Stimulated activated naive CD4-positive, alpha-beta T cell treated with Interleukin-2 at 50 U/mL for 16 hours (primary cell): ENCODE measurements around the gene CHST11.
A peak's percentile ranks its signal among the peaks of the same experiment; 100 is the strongest.

Experiments
- DNase-seq: peaks from one replicate; lab custom pipeline; 2025; lab: John Stamatoyannopoulos, UW

Gene CHST11

DNA sequence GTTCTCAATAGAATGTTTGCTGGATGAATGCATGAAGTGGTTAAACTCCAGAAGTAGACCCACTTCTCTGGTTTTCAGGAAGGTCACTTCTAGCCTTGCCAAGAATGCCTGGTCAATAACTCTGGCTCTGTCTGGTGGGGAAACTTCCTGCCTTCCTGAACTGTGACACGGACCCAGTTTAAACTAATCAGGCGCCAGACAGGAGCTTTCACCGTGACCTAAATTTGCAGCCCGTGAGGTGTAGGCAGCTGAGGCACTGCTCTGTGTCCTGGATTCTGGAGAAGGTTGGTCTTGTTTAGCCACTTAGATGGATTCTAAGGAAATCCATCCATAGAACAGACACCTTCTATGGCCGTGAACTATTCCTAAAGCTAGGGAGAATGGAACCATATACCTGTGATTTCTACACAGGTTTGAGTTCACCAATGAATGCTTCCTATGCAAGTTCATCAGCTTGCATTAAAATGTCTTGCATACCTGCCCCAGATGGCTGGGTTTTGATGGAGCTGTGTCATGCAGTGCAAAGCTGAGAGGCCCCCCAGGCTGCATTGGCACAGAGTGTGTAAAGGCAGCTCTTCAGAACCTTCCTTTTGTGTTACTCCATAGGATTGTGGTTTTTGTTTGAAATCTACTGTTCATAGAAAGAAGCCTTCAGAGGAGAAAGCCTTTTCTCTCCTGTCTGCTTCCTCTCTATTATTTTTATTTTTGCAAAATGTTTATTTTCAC lies 4.4 kb downstream of the CHST11 start:
- no peak for DNase-seq

DNA sequence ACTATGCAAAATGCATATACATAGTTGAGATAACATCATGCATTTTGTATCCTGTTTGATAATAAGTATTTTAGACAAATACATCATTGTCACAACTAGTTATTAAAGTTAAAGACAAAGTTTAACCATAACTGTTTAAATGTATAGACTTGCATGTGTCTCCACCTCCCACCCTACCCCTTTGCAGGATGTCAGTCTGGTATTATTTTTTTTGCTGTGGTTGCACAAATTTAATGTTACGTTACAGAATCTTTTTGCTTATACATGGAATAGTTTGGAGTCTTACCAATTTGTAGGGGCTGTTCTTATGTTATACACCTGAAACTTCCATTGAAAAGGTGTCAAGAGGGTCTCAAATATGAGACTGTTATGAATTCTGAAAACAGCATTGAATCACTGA lies 5.6 kb downstream of the CHST11 start:
- no peak for DNase-seq

DNA sequence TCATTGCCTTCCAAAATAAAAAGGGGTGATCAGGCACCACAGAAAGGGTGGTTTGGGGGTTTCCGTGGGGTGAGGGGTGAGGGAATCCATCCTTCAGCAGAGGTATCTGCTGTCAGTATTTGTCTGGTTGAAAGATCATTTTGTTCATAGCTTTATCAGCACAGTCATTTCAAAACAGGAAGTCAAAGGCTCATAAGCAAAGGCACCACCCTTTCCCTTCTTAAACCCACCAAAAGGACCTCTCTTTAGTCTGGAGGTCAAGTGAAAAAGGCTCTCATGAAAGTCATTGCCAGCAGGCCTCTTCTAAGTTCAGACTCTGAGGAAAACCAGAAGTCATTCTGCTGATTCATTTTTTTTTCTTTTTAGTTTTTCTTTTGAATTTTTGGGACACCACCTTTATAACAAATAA lies 6.2 kb downstream of the CHST11 start:
- peak; percentile 33 for DNase-seq

DNA sequence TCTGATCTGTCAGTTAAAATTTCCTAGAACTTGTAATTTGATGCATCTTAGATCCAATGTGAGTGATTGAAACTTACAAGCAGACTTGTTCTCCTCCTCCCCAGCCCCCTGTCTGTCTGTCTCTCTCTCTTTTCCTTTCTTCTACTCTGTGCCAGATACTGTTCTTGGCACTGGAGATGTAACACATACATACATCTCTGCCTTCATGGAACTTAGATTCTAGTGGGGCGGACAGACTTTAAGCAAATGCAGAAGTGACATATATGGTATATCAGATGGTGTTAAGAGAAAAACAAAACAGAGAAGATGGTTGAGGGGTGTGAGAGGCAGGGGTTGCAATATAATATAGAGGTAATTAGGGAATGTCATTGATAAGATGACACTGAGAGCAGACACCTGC lies 6.6 kb downstream of the CHST11 start:
- DNase-seq = no peak

GRCh38 chr12:104464899-104465298 lies 8.2 kb downstream of the CHST11 start:
- no peak for DNase-seq

GRCh38 chr12:104466709-104467345 lies 10.1 kb downstream of the CHST11 start:
- no peak for DNase-seq

DNA sequence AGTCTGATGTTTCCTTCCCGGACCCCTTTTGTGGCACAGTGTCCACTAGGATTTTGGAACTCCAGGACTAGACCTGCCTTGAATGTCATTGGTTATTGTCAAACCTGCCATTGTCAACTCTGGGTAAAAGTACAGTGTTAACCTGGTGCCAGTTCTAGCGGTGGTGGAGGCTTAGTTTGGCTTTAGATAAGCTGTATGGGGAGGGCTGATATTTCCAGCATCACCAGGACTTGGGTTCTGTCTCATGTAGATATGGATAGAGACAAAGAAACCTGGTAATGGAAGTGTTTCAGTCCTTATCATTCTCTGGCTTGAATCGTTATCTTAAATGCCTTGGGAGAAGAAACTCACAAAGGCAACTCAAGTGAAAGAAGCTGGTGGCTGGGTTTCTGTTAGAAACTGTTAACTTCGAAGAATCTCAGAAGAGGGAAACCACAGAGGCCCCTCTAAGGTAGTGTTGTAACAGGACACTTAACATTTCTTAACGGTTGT lies 10.6 kb downstream of the CHST11 start:
- no peak for DNase-seq

- no peak for DNase-seq
Observed at GRCh38 chr12:104468371-104468770, 11.6 kb downstream of the CHST11 start.

- no peak for DNase-seq
Observed at GRCh38 chr12:104469066-104469465, 12.3 kb downstream of the CHST11 start.

DNA sequence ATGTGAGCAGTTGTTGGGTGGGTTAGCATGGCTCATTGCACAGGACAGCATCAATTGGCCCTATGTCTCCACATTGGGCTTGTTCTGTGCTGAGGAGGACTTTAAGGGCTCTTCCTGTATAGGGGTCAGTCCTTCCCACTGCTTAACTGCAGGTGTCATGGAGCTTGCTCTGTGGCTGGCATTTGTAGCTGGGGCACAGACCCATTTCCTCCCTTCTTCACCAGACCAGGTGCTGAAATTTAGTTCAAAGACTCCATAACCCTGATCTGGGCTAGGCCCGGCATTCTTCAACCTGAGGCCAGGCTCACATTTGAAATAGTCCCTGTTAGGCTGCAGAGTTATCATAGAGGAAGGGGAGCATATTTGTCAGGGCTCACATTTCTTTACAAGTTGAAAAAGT lies 12.8 kb downstream of the CHST11 start:
- DNase-seq = no peak

DNA sequence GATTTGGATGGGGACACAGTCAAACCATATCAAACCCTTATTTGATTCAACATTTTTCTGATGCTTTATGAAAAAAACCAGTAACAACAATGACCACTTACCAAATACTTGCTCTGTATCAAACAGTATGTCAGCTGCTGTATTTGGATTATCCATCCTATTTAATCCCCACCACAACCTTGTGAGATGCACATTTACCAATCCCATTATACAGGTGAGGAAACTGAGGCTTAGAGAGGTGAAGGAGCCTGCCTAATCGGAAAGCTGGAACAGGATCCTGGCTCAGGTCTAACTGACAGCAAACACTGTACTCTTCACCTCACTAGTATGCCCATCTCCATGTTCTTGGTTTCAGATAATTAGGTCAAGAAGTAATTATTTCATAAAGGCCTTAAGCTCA lies 13.8 kb downstream of the CHST11 start:
- DNase-seq = no peak

- no peak for DNase-seq
Observed at GRCh38 chr12:104471336-104471735, 14.6 kb downstream of the CHST11 start.

DNA sequence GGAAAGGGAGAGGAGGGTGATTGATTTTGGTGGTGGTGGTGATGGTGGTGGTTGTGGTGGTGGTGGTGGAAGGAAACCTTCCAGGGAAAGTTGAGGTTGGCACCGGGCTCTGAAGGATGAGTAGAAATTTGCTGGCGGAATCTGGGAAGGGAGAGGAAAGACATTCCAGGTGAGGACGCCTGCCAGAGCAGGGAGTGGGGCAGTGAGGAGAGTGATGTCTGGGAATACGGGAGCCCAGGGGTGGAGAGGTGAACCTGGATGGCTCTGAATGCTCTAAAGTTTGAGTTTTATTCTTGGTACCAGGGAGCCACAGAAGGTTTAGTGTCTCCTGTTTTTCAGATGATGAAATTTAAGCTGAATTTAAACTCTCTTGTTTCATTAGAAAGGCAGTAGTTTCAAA lies 16.0 kb downstream of the CHST11 start:
- no peak for DNase-seq

- DNase-seq = peak; percentile 4
Observed at GRCh38 chr12:104473374-104473983, 16.7 kb downstream of the CHST11 start.

DNA sequence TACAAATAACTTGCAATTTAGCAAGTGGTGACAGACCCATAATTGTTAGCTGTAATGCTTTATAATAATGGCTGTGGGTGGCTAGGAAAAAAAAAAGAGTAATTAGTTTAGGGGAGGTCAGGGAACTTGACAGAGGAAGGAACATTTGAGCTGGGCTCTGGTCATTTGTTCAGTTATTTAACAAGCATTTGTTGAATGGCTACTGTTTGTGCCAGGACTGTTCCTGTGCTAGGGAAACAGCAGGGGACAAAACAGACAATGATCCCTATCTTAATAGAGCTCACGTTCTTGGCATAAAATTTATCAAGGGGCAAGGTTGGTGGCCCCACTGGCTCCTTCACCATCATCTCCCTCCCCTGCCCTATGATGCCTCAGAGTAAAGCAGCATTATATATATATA lies 18.5 kb downstream of the CHST11 start:
- no peak for DNase-seq

DNA sequence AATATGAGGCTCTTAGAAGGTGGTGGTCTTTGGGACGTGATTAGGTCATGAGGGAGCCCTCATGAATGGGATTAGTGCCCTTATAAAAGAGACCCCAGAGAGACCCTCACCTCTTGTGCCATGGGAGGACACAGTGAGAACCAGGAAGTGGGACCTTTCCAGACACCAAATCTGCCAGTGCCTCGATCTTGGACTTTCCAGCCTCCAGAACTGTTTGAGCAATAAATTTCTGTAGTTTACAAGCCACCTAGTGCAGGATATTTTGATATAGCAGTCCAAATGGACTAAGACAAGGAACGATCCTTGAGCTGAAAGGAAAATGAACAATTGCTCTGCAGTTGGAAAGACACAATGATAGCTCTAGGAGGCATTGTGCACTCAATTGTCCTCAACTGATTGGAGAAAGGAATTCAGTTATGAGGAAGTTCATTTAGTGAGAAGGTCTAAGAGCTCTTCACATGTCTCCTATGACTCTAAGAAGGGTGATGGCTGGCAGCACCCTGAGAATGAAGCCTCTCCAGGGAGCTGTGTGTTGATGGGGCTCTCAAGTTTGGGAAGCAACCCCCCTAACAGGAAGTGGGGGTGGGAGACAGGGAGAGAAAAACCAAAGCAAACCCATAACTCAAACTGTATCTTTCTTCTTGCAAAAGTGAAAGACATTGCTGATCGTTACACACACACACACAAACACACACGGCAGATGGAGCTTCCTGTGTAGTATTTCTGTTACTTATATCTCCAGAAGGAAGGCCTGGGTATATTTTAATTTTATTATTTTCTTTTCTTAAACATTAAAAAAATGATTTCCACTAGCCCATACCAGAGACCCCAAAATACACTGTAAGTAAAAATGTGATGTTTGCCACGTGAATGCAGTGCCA lies 21.0 kb downstream of the CHST11 start:
- no peak for DNase-seq

- DNase-seq = no peak
Observed at GRCh38 chr12:104478396-104479122, 21.8 kb downstream of the CHST11 start.

GRCh38 chr12:104479123-104479662 lies 22.4 kb downstream of the CHST11 start:
- no peak for DNase-seq

- no peak for DNase-seq
Observed at GRCh38 chr12:104480012-104480411, 23.3 kb downstream of the CHST11 start.

DNA sequence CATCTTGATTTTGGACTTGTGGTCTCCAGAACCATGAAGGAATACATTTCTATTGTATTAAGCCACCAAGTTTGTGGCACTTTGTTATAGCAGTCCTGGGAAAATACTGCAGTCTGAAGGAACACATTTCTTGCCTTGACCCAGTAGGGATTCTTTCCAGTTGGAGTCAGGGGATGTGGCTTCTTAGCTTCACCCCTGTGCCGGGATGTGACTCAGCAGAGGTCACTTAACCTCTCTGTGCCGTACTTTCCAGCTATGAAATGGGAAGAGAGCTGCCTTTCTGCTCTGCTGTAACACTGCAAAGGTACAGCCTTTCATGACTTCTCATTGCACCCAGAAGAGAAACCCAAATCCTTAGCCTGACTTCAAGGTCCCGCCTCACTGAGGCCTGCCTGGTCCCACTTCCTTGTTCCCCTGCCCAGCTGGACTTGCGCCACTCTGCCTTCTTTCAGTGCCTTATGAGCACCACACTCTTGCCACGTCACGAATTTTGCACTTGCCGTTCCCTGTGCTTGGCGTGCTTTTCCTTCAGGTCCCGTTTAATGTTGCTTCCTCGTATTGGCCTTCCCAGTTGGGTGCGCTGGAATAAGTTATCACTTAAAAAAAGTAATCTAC lies 24.2 kb downstream of the CHST11 start:
- DNase-seq = no peak

- DNase-seq = no peak
Observed at GRCh38 chr12:104482113-104482512, 25.4 kb downstream of the CHST11 start.
